NCI-H128 (cell line): ENCODE data around the gene EPC1.
"Not testable (repeated sequence)": the region's sequence is repeated elsewhere in the genome, so short reads cannot be mapped to it uniquely, and the experiment has no call there.

Source experiments
- DNase-seq: peaks from one replicate; lab custom pipeline; 2025; ENCODE audit not compliant: unreplicated experiment; lab: John Stamatoyannopoulos, UW

EPC1 gene

GRCh38 chr10:32241946-32242345, 105.0 kb downstream of the EPC1 start:
- no peak for DNase-seq

- DNase-seq = no peak
Observed at GRCh38 chr10:32240471-32240870, 106.5 kb downstream of the EPC1 start.

GRCh38 chr10:32239769-32240168, 107.2 kb downstream of the EPC1 start:
- no peak for DNase-seq

- DNase-seq = no peak
Observed at GRCh38 chr10:32237644-32238345, 109.2 kb downstream of the EPC1 start.

- no peak for DNase-seq
Observed at GRCh38 chr10:32234471-32234870, 112.5 kb downstream of the EPC1 start.

- DNase-seq = not testable (repeated sequence)
Observed at GRCh38 chr10:32233375-32233774, 113.6 kb downstream of the EPC1 start.

- DNase-seq = no peak
Observed at GRCh38 chr10:32232378-32232777, 114.6 kb downstream of the EPC1 start.

GRCh38 chr10:32229788-32230187, 117.2 kb downstream of the EPC1 start:
- not testable (repeated sequence) for DNase-seq

- DNase-seq = no peak
Observed at GRCh38 chr10:32229170-32229569, 117.8 kb downstream of the EPC1 start.

- no peak for DNase-seq
Observed at GRCh38 chr10:32227802-32228201, 119.2 kb downstream of the EPC1 start.

- DNase-seq = no peak
Observed at GRCh38 chr10:32226624-32227023, 120.3 kb downstream of the EPC1 start.

GRCh38 chr10:32225976-32226375, 121.0 kb downstream of the EPC1 start:
- DNase-seq = no peak

- not testable (repeated sequence) for DNase-seq
Observed at GRCh38 chr10:32222376-32222775, 124.6 kb downstream of the EPC1 start.

- not testable (repeated sequence) for DNase-seq
Observed at GRCh38 chr10:32219156-32219555, 127.8 kb downstream of the EPC1 start.

GRCh38 chr10:32218206-32219044, 128.5 kb downstream of the EPC1 start:
- not testable (repeated sequence) for DNase-seq
